NAMALWA (cell line): Measurements from ENCODE around the gene STK24.

ENCODE experiments used
- DNase-seq: peaks from one replicate; pipeline ENCODE4 v3.0.0-alpha.2; 2015; ENCODE audit warnings: low spot score

STK24 gene

GRCh38 chr13:98450539-98451111 lies 126.3 kb downstream of the STK24 start:
- DNase-seq = no peak

- DNase-seq = no peak
Observed at GRCh38 chr13:98450026-98450425, 126.9 kb downstream of the STK24 start.

GRCh38 chr13:98449273-98449672 lies 127.6 kb downstream of the STK24 start:
- no peak for DNase-seq

GRCh38 chr13:98448642-98448928 lies 128.3 kb downstream of the STK24 start:
- no peak for DNase-seq

GRCh38 chr13:98447881-98448641 lies 128.8 kb downstream of the STK24 start:
- DNase-seq = peak; percentile 76

- DNase-seq = no peak
Observed at GRCh38 chr13:98447130-98447529, 129.8 kb downstream of the STK24 start.

- no peak for DNase-seq
Observed at GRCh38 chr13:98446234-98446621, 130.7 kb downstream of the STK24 start.

GRCh38 chr13:98445340-98446233 lies 131.3 kb downstream of the STK24 start:
- DNase-seq = peak; percentile 90

GRCh38 chr13:98444381-98444780 lies 132.5 kb downstream of the STK24 start:
- DNase-seq = no peak

- no peak for DNase-seq
Observed at GRCh38 chr13:98443800-98444325, 133.0 kb downstream of the STK24 start.

- DNase-seq = no peak
Observed at GRCh38 chr13:98443329-98443728, 133.6 kb downstream of the STK24 start.

- no peak for DNase-seq
Observed at GRCh38 chr13:98442391-98443230, 134.3 kb downstream of the STK24 start.

GRCh38 chr13:98441056-98441676 lies 135.7 kb downstream of the STK24 start:
- DNase-seq = no peak

GRCh38 chr13:98440390-98441055 lies 136.4 kb downstream of the STK24 start:
- DNase-seq = no peak

GRCh38 chr13:98439896-98440295 lies 137.0 kb downstream of the STK24 start:
- no peak for DNase-seq

- DNase-seq = no peak
Observed at GRCh38 chr13:98439126-98439828, 137.6 kb downstream of the STK24 start.

GRCh38 chr13:98438246-98439125 lies 138.4 kb downstream of the STK24 start:
- DNase-seq = no peak

GRCh38 chr13:98436233-98436910 lies 140.5 kb downstream of the STK24 start:
- DNase-seq = no peak

GRCh38 chr13:98435376-98435775 lies 141.5 kb downstream of the STK24 start:
- no peak for DNase-seq
